ENCODE data around the gene ARFRP1. TPM values are rescaled to one million over a fixed set of nuclear protein-coding genes. Genes with fewer than 3 reads are reported as not detected.

ARFRP1 gene
- total and polyA plus RNA-seq, 2 of the 13 experiments (the other 11 are each of a cell fraction or from before 2014, with no cell fraction given): 32.0 to 51.1 TPM

DNA sequence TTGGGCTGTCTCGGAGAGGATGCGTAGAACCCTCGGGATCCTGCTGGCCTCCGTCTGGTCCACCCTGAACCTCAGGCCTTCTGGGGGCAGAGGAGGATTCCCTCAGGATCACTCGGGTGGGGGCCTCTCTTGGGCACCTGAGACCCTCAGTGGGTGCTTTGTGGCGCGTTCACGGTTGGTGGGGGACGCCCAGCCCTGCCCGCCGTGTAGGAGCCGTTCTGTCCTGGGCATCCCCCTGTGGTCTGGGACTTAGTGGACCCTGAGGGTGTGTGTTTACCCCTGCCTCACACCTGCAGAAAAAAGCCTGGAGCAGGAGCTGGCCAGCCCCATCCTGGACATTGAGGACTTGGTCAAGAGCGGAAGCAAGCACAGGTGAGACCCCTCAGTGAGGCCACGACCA is 42.1 kb downstream of the ARFRP1 start:
- no TSS peak for BruUV-seq (replicated peaks)
- POLR2A ChIA-PET: interaction anchor here (2.0 kb wide), 1 partner anchor 8 kb away, joined by 7 read pairs; the partner anchor contains the start of gene RTEL1
- TF ChIP-seq ZSCAN31 (CRISPR knock-in tag; IDR thresholded peaks at IDR 0.05; ENCODE audit: low read depth) (no peak), REL (CRISPR knock-in tag; conservative IDR thresholded peaks at IDR 0.05) (no peak), MEIS2 (CRISPR knock-in tag; IDR thresholded peaks at IDR 0.05) (no peak), ESRRA (CRISPR knock-in tag; IDR thresholded peaks at IDR 0.05; ENCODE audit: low read depth) (no peak), ZNF232 (CRISPR knock-in tag; IDR thresholded peaks at IDR 0.05; ENCODE audit: borderline replicate concordance) (no peak), ZNF430 (CRISPR knock-in tag; IDR thresholded peaks at IDR 0.05) (no peak), ZNF253 (CRISPR knock-in tag; IDR thresholded peaks at IDR 0.05; ENCODE audit: borderline replicate concordance) (no peak), RBM22 (optimal IDR thresholded peaks at IDR 0.05; ENCODE audit: low read length) (no peak), MAX (IDR thresholded peaks at IDR 0.05) (no peak), ZNF33A (CRISPR knock-in tag; IDR thresholded peaks at IDR 0.05; ENCODE audit: borderline replicate concordance) (no peak)
- no peak for DNase-seq (ENCODE audit: low spot score)
- no peaks in the 10 kb centered on the region for H3K9me3 ChIP-seq (ENCODE audit: low read length)
- H3K27ac ChIP-seq (ENCODE audit: extremely low read length, insufficient read depth, low read length): no peak overlapping the region
- H3K36me3 ChIP-seq (replicated peaks in 1 of 2; ENCODE audit: control insufficient read depth in 1 of 2, insufficient read depth in 2 of 2, low read length in 2 of 2): peaks cover 41 to 66% of the 10 kb centered on the region in 2 experiments
- no peak overlapping the region for H3K4me3 ChIP-seq (replicated peaks in 1 of 3; ENCODE audit: insufficient read depth in 1 of 3, low read depth in 2 of 3, low read length in 3 of 3)
- 98% methylated on average over 8 of the region's 14 CpGs for WGBS (ENCODE audit: low lambda C conversion rate)
- H3K4me2 ChIP-seq (ENCODE audit: low read depth, low read length): no peak overlapping the region
- CTCF ChIA-PET (ENCODE audit: low intra/inter-chr PET ratio, low total read pairs): no interaction called here
- ATAC-seq: no peak
- no peaks in the 10 kb centered on the region for H4K20me1 ChIP-seq (ENCODE audit: insufficient read depth, low read length)
- FAIRE-seq: no peak
- no peak overlapping the region for H3K9ac ChIP-seq (ENCODE audit: insufficient read depth, low read depth, low read length)
- intact Hi-C loops (cut with micrococcal nuclease; ENCODE audit: unreplicated experiment) (no loop called here), in situ Hi-C loops (cut with HindIII; ENCODE audit: extremely low pct_ligation_motif_present, low pct_unique_long_range_greater_than_20kb) (no loop called here)
- peaks cover under 1% of the 10 kb centered on the region; the same call in 1 of the 2 replicates for H3K4me1 ChIP-seq (ENCODE audit: insufficient read depth, low read length)
- no peak overlapping the region for H2AFZ ChIP-seq (ENCODE audit: low read length)
- no peaks in the 10 kb centered on the region for H3K27me3 ChIP-seq (ENCODE audit: control insufficient read depth in 1 of 2, insufficient read depth in 2 of 2, low read length in 2 of 2)
- H3K79me2 ChIP-seq (ENCODE audit: insufficient read depth, low read length): peaks cover 2% of the 10 kb centered on the region
